PC-9 (cell line): ENCODE measurements around the gene CATSPERB.

Experiments
- CTCF ChIP-seq: fragments of 200-600 bp; sonication (generic); conservative IDR thresholded peaks from 2 replicates; pipeline ENCODE4 v1.6.1; 2017; ENCODE audit warnings: mixed run types, antibody characterized with exemption, mild to moderate bottlenecking, moderate library complexity
- EZH2 ChIP-seq: fragments of 200-600 bp; sonication (generic); IDR thresholded peaks from 2 replicates; pipeline ENCODE4 v1.8.0; 2017; ENCODE audit warnings: antibody characterized with exemption, low read depth

GRCh38 chr14:91693346-91693745, 38.5 kb downstream of the CATSPERB start:
- TF ChIP-seq CTCF (no peak), EZH2 (no peak)
